NCI-H1436 treated with DMSO at 0.1 percent for 48 hours (cell line): ENCODE results near the gene RPS6KA4.

Experiments
- DNase-seq: peaks from one replicate; lab custom pipeline; 2025; lab: John Stamatoyannopoulos, UW

RPS6KA4 gene

GRCh38 chr11:64327375-64327774 is 31.6 kb upstream of the RPS6KA4 start:
- no peak for DNase-seq

- no peak for DNase-seq
Measured at GRCh38 chr11:64327993-64328392, 31.0 kb upstream of the RPS6KA4 start.

- no peak for DNase-seq
Measured at GRCh38 chr11:64330888-64331287, 28.1 kb upstream of the RPS6KA4 start.

GRCh38 chr11:64331569-64332371 is 27.2 kb upstream of the RPS6KA4 start:
- no peak for DNase-seq

- DNase-seq = no peak
Measured at GRCh38 chr11:64333556-64333955, 25.4 kb upstream of the RPS6KA4 start.

GRCh38 chr11:64334764-64335735 is 23.9 kb upstream of the RPS6KA4 start:
- peak; percentile 55 for DNase-seq

- DNase-seq = no peak
Measured at GRCh38 chr11:64337538-64338249, 21.3 kb upstream of the RPS6KA4 start.

GRCh38 chr11:64338716-64339115 is 20.2 kb upstream of the RPS6KA4 start:
- DNase-seq = no peak

- no peak for DNase-seq
Measured at GRCh38 chr11:64339286-64339685, 19.7 kb upstream of the RPS6KA4 start.

GRCh38 chr11:64339754-64340408 is 19.1 kb upstream of the RPS6KA4 start, which contains the start of gene CCDC88B:
Gene CCDC88B, plus strand, starts transcription at chr11:64340204. Its CDS starts 63 bp downstream, at chr11:64340267.
- DNase-seq = no peak

GRCh38 chr11:64340671-64341335 is 18.2 kb upstream of the RPS6KA4 start:
- DNase-seq = no peak

- DNase-seq = no peak
Measured at GRCh38 chr11:64341429-64341828, 17.5 kb upstream of the RPS6KA4 start.

- DNase-seq = no peak
Measured at GRCh38 chr11:64341851-64342791, 16.8 kb upstream of the RPS6KA4 start.

GRCh38 chr11:64342869-64343745 is 15.9 kb upstream of the RPS6KA4 start:
- no peak for DNase-seq

GRCh38 chr11:64343767-64344559 is 15.0 kb upstream of the RPS6KA4 start:
- DNase-seq = no peak

GRCh38 chr11:64344787-64345186 is 14.2 kb upstream of the RPS6KA4 start:
- DNase-seq = no peak

- no peak for DNase-seq
Measured at GRCh38 chr11:64347193-64347867, 11.6 kb upstream of the RPS6KA4 start.
